Neural cell (in vitro differentiated cells): Measurements from ENCODE around the gene KLHDC9. TPM values are rescaled to one million over a fixed set of nuclear protein-coding genes. Genes with fewer than 3 reads are reported as not detected.

Experiments
- H2AFZ ChIP-seq: fragments of 200-600, 300-800 bp; sonication (generic), shearing (Covaris generic); 2 replicates; pipeline ENCODE4 v1.6.0; 2014; ENCODE audit warnings: low read depth, mild to moderate bottlenecking, antibody characterized with exemption, low read length, moderate library complexity
- H3F3A ChIP-seq: fragments of 200-600 bp; shearing (Covaris generic); 2 replicates; pipeline ENCODE4 v1.6.1; 2016; ENCODE audit warnings: mild to moderate bottlenecking, moderate library complexity, mixed read lengths, antibody characterized with exemption, low read length; ENCODE audit not compliant: insufficient read depth, poor library complexity, severe bottlenecking
- H3K27ac ChIP-seq: fragments of 200-600, 300-800 bp; sonication (generic), shearing (Covaris generic); 2 replicates; pipeline ENCODE4 v1.5.1; 2014; ENCODE audit warnings: mild to moderate bottlenecking, low read length, moderate library complexity
- H3K27me3 ChIP-seq: fragments of 300-800, 200-600 bp; sonication (generic), shearing (Covaris generic); 2 replicates; pipeline ENCODE4 v1.6.0; 2014; ENCODE audit warnings: mild to moderate bottlenecking, low read depth, low read length, moderate library complexity; ENCODE audit not compliant: insufficient read depth
- H3K36me3 ChIP-seq: fragments of 300-800, 200-600 bp; sonication (generic), shearing (Covaris generic); 2 replicates; pipeline ENCODE4 v1.5.1; 2014; ENCODE audit warnings: mild to moderate bottlenecking, antibody characterized with exemption, low read length, moderate library complexity; ENCODE audit not compliant: insufficient read depth
- H3K4me2 ChIP-seq: fragments of 300-800, 200-600 bp; sonication (generic), shearing (Covaris generic); 2 replicates; pipeline ENCODE4 v1.6.0; 2014; ENCODE audit warnings: mild to moderate bottlenecking, low read length
- H3K4me3 ChIP-seq: fragments of 300-800, 200-600 bp; sonication (generic), shearing (Covaris generic); 2 replicates; pipeline ENCODE4 v1.5.1; 2014; ENCODE audit warnings: mild to moderate bottlenecking, low read length, moderate library complexity
- H3K79me2 ChIP-seq: fragments of 200-600 bp; shearing (Covaris generic); replicated peaks from 2 replicates; pipeline ENCODE4 v1.6.0; 2014; ENCODE audit warnings: mild to moderate bottlenecking, low read length, moderate library complexity; ENCODE audit not compliant: insufficient read depth
- H3K9ac ChIP-seq: fragments of 300-800, 200-600 bp; sonication (generic), shearing (Covaris generic); 2 replicates; pipeline ENCODE4 v1.6.1; 2016; ENCODE audit warnings: mild to moderate bottlenecking, low read length, mixed read lengths
- H3K9me2 ChIP-seq: fragments of 200-600 bp; shearing (Covaris generic); 2 replicates; pipeline ENCODE4 v1.6.1; 2016; ENCODE audit warnings: mild to moderate bottlenecking, low read length, mixed read lengths; ENCODE audit not compliant: insufficient read depth
- H3K9me3 ChIP-seq: fragments of 200-600, 300-800 bp; sonication (generic), shearing (Covaris generic); 2 replicates; pipeline ENCODE4 v1.6.1; 2016; ENCODE audit warnings: mild to moderate bottlenecking, mixed run types, low read length, moderate library complexity, mixed read lengths
- H4K20me1 ChIP-seq: fragments of 200-600 bp; shearing (Covaris generic); 2 replicates; pipeline ENCODE4 v1.6.1; 2016; ENCODE audit warnings: mild to moderate bottlenecking, mixed run types; ENCODE audit not compliant: insufficient read depth
- EP300 ChIP-seq: fragments of 450-650 bp; conservative IDR thresholded peaks from 2 replicates; pipeline ENCODE4 v1.6.1; 2014; ENCODE audit warnings: antibody characterized with exemption, mild to moderate bottlenecking, moderate library complexity; ENCODE audit not compliant: poor library complexity, severe bottlenecking
- EZH2 ChIP-seq: fragments of 200-600, 300-800 bp; shearing (Covaris generic), sonication (generic); IDR thresholded peaks from 2 replicates; pipeline ENCODE4 v1.6.1; 2014; ENCODE audit warnings: antibody characterized with exemption, low read length, borderline replicate concordance, mild to moderate bottlenecking; ENCODE audit not compliant: insufficient read depth, poor library complexity, severe bottlenecking
- MXI1 ChIP-seq: fragments of 450-650 bp; conservative IDR thresholded peaks from 2 replicates; pipeline ENCODE4 v1.6.1; 2014; ENCODE audit warnings: antibody characterized with exemption, mild to moderate bottlenecking; ENCODE audit not compliant: poor library complexity, severe bottlenecking
- POLR2AphosphoS5 ChIP-seq: IDR thresholded peaks from 2 replicates; pipeline ENCODE4 v1.6.1; 2012
- RAD21 ChIP-seq: fragments of 450-650 bp; conservative IDR thresholded peaks from 2 replicates; pipeline ENCODE4 v1.6.1; 2014; ENCODE audit warnings: antibody characterized with exemption, mild to moderate bottlenecking, moderate library complexity
- SMC3 ChIP-seq: fragments of 450-650 bp; conservative IDR thresholded peaks from 2 replicates; pipeline ENCODE4 v1.6.1; 2014; ENCODE audit warnings: antibody characterized with exemption, mild to moderate bottlenecking, moderate library complexity; ENCODE audit not compliant: poor library complexity
- TAF1 ChIP-seq: IDR thresholded peaks from 2 replicates; pipeline ENCODE4 v1.6.1; 2012; ENCODE audit warnings: low read depth
- polyA plus RNA-seq: library from polyadenylated mRNA; depleted of rRNA; stranded (reverse); fragments of >200 nt; gene quantifications from 2 replicates; pipeline ENCODE4 v1.2.3, GENCODE V29; 2014
- TF ChIP-seq, protein P1 (sequence below): IDR thresholded peaks from 2 replicates; pipeline ENCODE4 v1.6.1; 2012; ENCODE audit warnings: borderline replicate concordance
- TF ChIP-seq, protein P2 (sequence below): fragments of 450-650 bp; IDR thresholded peaks from 2 replicates; pipeline ENCODE4 v1.5.1; 2014; ENCODE audit warnings: antibody characterized with exemption, mild to moderate bottlenecking, moderate library complexity; ENCODE audit not compliant: poor library complexity, severe bottlenecking

Gene KLHDC9
- polyA plus RNA-seq, 1 donor from 2014 or later = 78.1 TPM

DNA sequence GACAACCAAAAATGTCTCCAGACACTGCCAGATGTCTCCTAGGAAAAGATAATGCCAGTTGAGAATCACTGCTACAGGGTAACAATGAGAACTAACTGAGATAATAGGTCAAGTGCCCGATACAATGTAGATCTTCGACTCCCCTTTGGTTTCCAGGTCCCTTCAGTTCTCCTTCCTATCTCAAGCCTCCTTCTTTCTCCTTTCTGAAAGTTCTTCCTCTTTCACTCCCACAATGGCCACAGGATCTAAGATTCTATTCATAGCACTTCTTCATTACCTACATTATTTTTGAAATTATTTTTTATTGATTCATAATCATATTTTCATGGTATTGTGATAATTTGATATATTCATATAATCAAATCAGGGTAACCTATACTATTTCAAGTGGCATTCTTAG lies 13.4 kb downstream of the KLHDC9 start:
- TF ChIP-seq MXI1 = no peak
- no peak for TF ChIP-seq EZH2
- Histone ChIP-seq H3K27me3 (no peaks in the 10 kb centered on the region), H3K79me2 (peaks cover 47% of the 10 kb centered on the region), H3K9me3 (no peaks in the 10 kb centered on the region), H2AFZ (no peak overlapping the region), H3F3A (no peaks in the 10 kb centered on the region), H3K36me3 (no peaks in the 10 kb centered on the region), H3K9me2 (no peaks in the 10 kb centered on the region), H3K9ac (no peak overlapping the region), H3K27ac (no peak overlapping the region), H3K4me3 (no peak overlapping the region), H3K4me2 (no peak overlapping the region), H4K20me1 (no peaks in the 10 kb centered on the region)

DNA sequence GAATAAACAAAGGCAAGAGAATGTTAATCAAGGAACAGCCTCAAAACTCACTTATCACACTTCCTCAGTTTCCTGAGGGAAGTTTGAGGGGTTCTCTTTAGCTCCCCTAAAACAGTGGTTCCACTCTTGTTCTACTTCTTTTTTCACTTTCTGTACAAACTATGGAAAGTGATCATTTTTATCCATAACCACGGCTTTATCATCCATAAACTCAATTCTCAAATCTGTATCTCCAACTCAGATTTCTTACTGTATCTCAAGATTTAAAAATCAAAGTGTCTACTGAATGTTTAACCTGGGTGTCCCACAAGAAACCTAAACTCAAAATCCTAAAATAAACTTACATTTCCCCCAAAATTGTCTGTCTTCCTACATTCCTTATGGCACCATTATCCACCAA lies 15.8 kb downstream of the KLHDC9 start:
- Histone ChIP-seq H3K79me2 (peaks cover 58% of the 10 kb centered on the region), H4K20me1 (no peaks in the 10 kb centered on the region)
- TF ChIP-seq TAF1 (no peak), EP300 (no peak), EZH2 (no peak), POLR2AphosphoS5 (no peak), RAD21 (no peak), SMC3 (no peak), MXI1 (no peak)
- TF ChIP-seq, protein P1, sequence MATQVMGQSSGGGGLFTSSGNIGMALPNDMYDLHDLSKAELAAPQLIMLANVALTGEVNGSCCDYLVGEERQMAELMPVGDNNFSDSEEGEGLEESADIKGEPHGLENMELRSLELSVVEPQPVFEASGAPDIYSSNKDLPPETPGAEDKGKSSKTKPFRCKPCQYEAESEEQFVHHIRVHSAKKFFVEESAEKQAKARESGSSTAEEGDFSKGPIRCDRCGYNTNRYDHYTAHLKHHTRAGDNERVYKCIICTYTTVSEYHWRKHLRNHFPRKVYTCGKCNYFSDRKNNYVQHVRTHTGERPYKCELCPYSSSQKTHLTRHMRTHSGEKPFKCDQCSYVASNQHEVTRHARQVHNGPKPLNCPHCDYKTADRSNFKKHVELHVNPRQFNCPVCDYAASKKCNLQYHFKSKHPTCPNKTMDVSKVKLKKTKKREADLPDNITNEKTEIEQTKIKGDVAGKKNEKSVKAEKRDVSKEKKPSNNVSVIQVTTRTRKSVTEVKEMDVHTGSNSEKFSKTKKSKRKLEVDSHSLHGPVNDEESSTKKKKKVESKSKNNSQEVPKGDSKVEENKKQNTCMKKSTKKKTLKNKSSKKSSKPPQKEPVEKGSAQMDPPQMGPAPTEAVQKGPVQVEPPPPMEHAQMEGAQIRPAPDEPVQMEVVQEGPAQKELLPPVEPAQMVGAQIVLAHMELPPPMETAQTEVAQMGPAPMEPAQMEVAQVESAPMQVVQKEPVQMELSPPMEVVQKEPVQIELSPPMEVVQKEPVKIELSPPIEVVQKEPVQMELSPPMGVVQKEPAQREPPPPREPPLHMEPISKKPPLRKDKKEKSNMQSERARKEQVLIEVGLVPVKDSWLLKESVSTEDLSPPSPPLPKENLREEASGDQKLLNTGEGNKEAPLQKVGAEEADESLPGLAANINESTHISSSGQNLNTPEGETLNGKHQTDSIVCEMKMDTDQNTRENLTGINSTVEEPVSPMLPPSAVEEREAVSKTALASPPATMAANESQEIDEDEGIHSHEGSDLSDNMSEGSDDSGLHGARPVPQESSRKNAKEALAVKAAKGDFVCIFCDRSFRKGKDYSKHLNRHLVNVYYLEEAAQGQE = no peak
- TF ChIP-seq, protein P2, sequence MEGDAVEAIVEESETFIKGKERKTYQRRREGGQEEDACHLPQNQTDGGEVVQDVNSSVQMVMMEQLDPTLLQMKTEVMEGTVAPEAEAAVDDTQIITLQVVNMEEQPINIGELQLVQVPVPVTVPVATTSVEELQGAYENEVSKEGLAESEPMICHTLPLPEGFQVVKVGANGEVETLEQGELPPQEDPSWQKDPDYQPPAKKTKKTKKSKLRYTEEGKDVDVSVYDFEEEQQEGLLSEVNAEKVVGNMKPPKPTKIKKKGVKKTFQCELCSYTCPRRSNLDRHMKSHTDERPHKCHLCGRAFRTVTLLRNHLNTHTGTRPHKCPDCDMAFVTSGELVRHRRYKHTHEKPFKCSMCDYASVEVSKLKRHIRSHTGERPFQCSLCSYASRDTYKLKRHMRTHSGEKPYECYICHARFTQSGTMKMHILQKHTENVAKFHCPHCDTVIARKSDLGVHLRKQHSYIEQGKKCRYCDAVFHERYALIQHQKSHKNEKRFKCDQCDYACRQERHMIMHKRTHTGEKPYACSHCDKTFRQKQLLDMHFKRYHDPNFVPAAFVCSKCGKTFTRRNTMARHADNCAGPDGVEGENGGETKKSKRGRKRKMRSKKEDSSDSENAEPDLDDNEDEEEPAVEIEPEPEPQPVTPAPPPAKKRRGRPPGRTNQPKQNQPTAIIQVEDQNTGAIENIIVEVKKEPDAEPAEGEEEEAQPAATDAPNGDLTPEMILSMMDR = no peak

DNA sequence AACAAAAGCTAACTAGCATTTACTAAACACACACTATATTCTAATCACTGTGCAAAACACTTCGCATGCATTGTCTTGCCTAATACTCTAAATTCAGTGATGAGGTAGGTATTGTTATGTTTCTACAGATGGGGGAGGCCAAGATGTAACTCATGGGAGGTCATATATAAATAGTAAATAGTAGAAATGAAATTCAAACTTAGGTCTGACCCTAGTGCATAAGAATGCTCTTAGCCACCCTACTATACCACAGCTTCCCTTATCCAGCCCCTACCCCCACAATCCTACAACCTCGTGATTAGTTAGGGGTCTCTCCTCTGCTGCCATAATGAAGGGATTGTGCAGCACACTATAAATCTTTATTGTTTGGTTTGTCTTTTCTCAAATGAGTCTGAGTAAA lies 16.4 kb downstream of the KLHDC9 start:
- TF ChIP-seq, protein P2 = no peak
- TF ChIP-seq TAF1 (no peak), RAD21 (no peak), EP300 (no peak), MXI1 (no peak)
- Histone ChIP-seq H4K20me1 (no peaks in the 10 kb centered on the region), H2AFZ (no peak overlapping the region), H3K79me2 (peaks cover 60% of the 10 kb centered on the region), H3K27ac (no peak overlapping the region), H3K4me3 (no peak overlapping the region), H3K4me2 (no peak overlapping the region), H3K36me3 (no peaks in the 10 kb centered on the region), H3K9ac (no peak overlapping the region), H3F3A (no peaks in the 10 kb centered on the region), H3K27me3 (no peaks in the 10 kb centered on the region), H3K9me2 (no peaks in the 10 kb centered on the region), H3K9me3 (no peaks in the 10 kb centered on the region)

More for the DNA sequence above, 15.8 kb downstream of the KLHDC9 start:
- Histone ChIP-seq H3K27ac (no peak overlapping the region), H3K9me3 (no peaks in the 10 kb centered on the region), H3K9me2 (no peaks in the 10 kb centered on the region), H3K4me2 (no peak overlapping the region), H3F3A (no peaks in the 10 kb centered on the region), H3K36me3 (no peaks in the 10 kb centered on the region), H3K4me3 (no peak overlapping the region), H2AFZ (no peak overlapping the region), H3K27me3 (no peaks in the 10 kb centered on the region), H3K9ac (no peak overlapping the region)
